Measurements from ENCODE around the gene ASB3. TPM values are rescaled to one million over a fixed set of nuclear protein-coding genes. Genes with fewer than 3 reads are reported as not detected.
"Not testable (repeated sequence)": the region's sequence is repeated elsewhere in the genome, so short reads cannot be mapped to it uniquely, and the experiment has no call there.

The ASB3 gene
- total RNA-seq, 1 donor from 2014 or later, result 11.4 TPM

GRCh38 chr2:53672881-53673522, 113.8 kb downstream of the ASB3 start:
- no peaks in the 10 kb centered on the region for H3K36me3 ChIP-seq
- DNase-seq, result no peak
- intact Hi-C loops (cut with micrococcal nuclease), result no loop called here
- peaks cover 5% of the 10 kb centered on the region for H3K4me1 ChIP-seq
- no peak overlapping the region for H3K27ac ChIP-seq (replicated peaks)
- H3K4me3 ChIP-seq, result no peak overlapping the region
- H3K27me3 ChIP-seq (ENCODE audit: low read depth), result no peaks in the 10 kb centered on the region
- no peaks in the 10 kb centered on the region for H3K9me3 ChIP-seq (replicated peaks)
- no peak for TF ChIP-seq CTCF (IDR thresholded peaks at IDR 0.05; ENCODE audit: borderline replicate concordance)

GRCh38 chr2:53670331-53670730, 116.4 kb downstream of the ASB3 start:
- Histone ChIP-seq H3K27ac (replicated peaks) (no peak overlapping the region), H3K4me3 (no peak overlapping the region), H3K9me3 (replicated peaks) (peaks cover 6% of the 10 kb centered on the region), H3K36me3 (no peaks in the 10 kb centered on the region), H3K4me1 (peaks cover 5% of the 10 kb centered on the region), H3K27me3 (ENCODE audit: low read depth) (no peaks in the 10 kb centered on the region)
- DNase-seq, result no peak
- intact Hi-C loops (cut with micrococcal nuclease), result no loop called here
- no peak for TF ChIP-seq CTCF (IDR thresholded peaks at IDR 0.05; ENCODE audit: borderline replicate concordance)

DNA sequence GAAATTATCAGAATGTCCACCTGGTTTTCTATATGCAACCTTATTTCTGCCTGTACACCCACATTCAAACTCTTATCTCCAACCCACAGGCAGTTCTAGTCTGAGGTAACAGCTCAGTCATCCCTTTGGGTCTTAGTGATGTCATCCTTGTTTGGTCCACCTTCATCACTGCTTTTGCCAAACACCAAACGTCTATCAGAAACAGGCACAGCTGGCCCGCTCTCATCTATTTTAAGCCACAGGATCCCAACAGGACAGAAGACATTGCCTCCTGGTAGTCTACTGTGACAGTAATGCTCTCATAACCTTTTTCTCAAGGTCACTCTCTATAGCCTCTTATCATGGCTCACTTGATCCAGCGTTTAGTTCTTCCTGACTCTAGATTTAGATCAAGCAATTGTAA, 118.1 kb downstream of the ASB3 start:
- H3K36me3 ChIP-seq, result peaks cover 5% of the 10 kb centered on the region
- no peak overlapping the region for H3K27ac ChIP-seq (replicated peaks)
- no peak for TF ChIP-seq CTCF (IDR thresholded peaks at IDR 0.05; ENCODE audit: borderline replicate concordance)
- peaks cover 20% of the 10 kb centered on the region for H3K9me3 ChIP-seq (replicated peaks)
- peaks cover 5% of the 10 kb centered on the region for H3K4me1 ChIP-seq
- intact Hi-C loops (cut with micrococcal nuclease), result no loop called here
- no peaks in the 10 kb centered on the region for H3K27me3 ChIP-seq (ENCODE audit: low read depth)
- no peak for DNase-seq
- no peak overlapping the region for H3K4me3 ChIP-seq

GRCh38 chr2:53667130-53667529, 119.6 kb downstream of the ASB3 start:
- H3K4me1 ChIP-seq; H3K4me3 ChIP-seq; H3K27ac ChIP-seq (replicated peaks); H3K27me3 ChIP-seq (ENCODE audit: low read depth); intact Hi-C loops (cut with micrococcal nuclease); DNase-seq: not testable (repeated sequence)
- Histone ChIP-seq H3K36me3 (peaks cover 14% of the 10 kb centered on the region), H3K9me3 (replicated peaks) (peaks cover 30% of the 10 kb centered on the region)

GRCh38 chr2:53660886-53661285, 125.9 kb downstream of the ASB3 start:
- H3K27ac ChIP-seq (replicated peaks), result no peak overlapping the region
- no peak for TF ChIP-seq CTCF (IDR thresholded peaks at IDR 0.05; ENCODE audit: borderline replicate concordance)
- no peak overlapping the region for H3K4me3 ChIP-seq
- DNase-seq, result no peak
- peaks cover 14% of the 10 kb centered on the region for H3K36me3 ChIP-seq
- no peaks in the 10 kb centered on the region for H3K27me3 ChIP-seq (ENCODE audit: low read depth)
- intact Hi-C loops (cut with micrococcal nuclease), result no loop called here
- no peaks in the 10 kb centered on the region for H3K4me1 ChIP-seq
- H3K9me3 ChIP-seq (replicated peaks), result peaks cover 25% of the 10 kb centered on the region

- H3K27ac ChIP-seq (replicated peaks); intact Hi-C loops (cut with micrococcal nuclease); DNase-seq; H3K4me3 ChIP-seq; H3K36me3 ChIP-seq; H3K4me1 ChIP-seq; H3K27me3 ChIP-seq (ENCODE audit: low read depth); H3K9me3 ChIP-seq (replicated peaks): not testable (repeated sequence)
Measured at GRCh38 chr2:53658474-53658873, 128.3 kb downstream of the ASB3 start.
